ENCODE results near the gene LMF2. TPM values are rescaled to one million over a fixed set of nuclear protein-coding genes. Genes with fewer than 3 reads are reported as not detected.

Gene LMF2
- total RNA-seq, 4 donors from 2014 or later: 50.8 to 54.9 (median 51.7) TPM

- DNase-seq (ENCODE audit: low spot score): no peak
- no peak for ATAC-seq (ENCODE audit: low FRiP score)
- TF ChIP-seq CTCF (IDR thresholded peaks at IDR 0.05): no peak
Measured at GRCh38 chr22:50516068-50516467, 8.6 kb upstream of the LMF2 start.

DNA sequence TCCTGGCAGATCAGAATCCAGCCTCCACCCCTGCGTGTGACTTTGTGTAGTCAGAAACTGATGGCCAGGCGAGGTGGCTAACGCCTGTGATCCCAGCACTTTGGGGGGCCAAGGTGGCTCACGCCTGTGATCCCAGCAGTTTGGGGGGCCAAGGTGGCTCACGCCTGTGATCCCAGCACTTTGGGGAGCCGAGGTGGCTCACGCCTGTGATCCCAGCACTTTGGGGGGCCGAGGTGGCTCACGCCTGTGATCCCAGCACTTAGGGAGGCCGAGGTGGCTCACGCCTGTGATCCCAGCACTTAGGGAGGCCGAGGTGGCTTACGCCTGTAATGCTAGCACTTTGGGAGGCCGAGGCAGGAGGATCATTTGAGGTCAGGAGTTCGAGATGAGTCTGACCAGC is 5.7 kb upstream of the LMF2 start:
- DNase-seq (ENCODE audit: low spot score): no peak
- no peak for TF ChIP-seq CTCF (IDR thresholded peaks at IDR 0.05)
- no peak for ATAC-seq (ENCODE audit: low FRiP score)

GRCh38 chr22:50508897-50509296 is 1.4 kb upstream of the LMF2 start:
- ATAC-seq (ENCODE audit: low FRiP score) (no peak), DNase-seq (ENCODE audit: low spot score) (no peak)
- no peak for TF ChIP-seq CTCF (IDR thresholded peaks at IDR 0.05)

GRCh38 chr22:50507991-50508884 is 736 bp upstream of the LMF2 start, which contains the start of gene NCAPH2:
Gene NCAPH2, plus strand, starts transcription at chr22:50508224. Its CDS starts 114 bp downstream, at chr22:50508338.
- ATAC-seq (ENCODE audit: low FRiP score) (peak; percentile 79), DNase-seq (ENCODE audit: low spot score) (peak; percentile 89)
- no peak for TF ChIP-seq CTCF (IDR thresholded peaks at IDR 0.05)

GRCh38 chr22:50506611-50507420 is 686 bp downstream of the LMF2 start:
- DNase-seq (ENCODE audit: low spot score) (no peak), ATAC-seq (ENCODE audit: low FRiP score) (peak; percentile 24)
- TF ChIP-seq CTCF (IDR thresholded peaks at IDR 0.05): no peak

- no peak for DNase-seq (ENCODE audit: low spot score)
- no peak for TF ChIP-seq CTCF (IDR thresholded peaks at IDR 0.05)
- ATAC-seq (ENCODE audit: low FRiP score): no peak
Measured at GRCh38 chr22:50505776-50506610, 1.5 kb downstream of the LMF2 start.

All from omental fat pad (tissue), 4 donors.